Keratinocyte (primary cell): ENCODE data around the gene VASH2. TPM values are rescaled to one million over a fixed set of nuclear protein-coding genes. Genes with fewer than 3 reads are reported as not detected.
"Not testable (repeated sequence)": the region's sequence is repeated elsewhere in the genome, so short reads cannot be mapped to it uniquely, and the experiment has no call there.

Source experiments
- DNase-seq: peaks from one replicate; pipeline ENCODE4 v3.0.0-alpha.2; 2011; ENCODE audit warnings: low read depth, missing footprints, low spot score
- FAIRE-seq: peaks from 2 replicates; lab custom pipeline; 2011; peaks lifted over from hg19 to GRCh38; lab: Jason Lieb, UNC
- H2AFZ ChIP-seq: 2 replicates; pipeline ENCODE4 v1.6.0; 2012; ENCODE audit warnings: low read length, control low read depth, inconsistent platforms; ENCODE audit not compliant: control insufficient read depth
- H3K27ac ChIP-seq: 2 replicates; pipeline ENCODE4 v1.5.1; 2011; ENCODE audit warnings: low read length; ENCODE audit not compliant: control insufficient read depth, insufficient read depth
- H3K27me3 ChIP-seq: 3 replicates; pipeline ENCODE4 v1.6.0; 2011; ENCODE audit warnings: low read length; ENCODE audit not compliant: control insufficient read depth, insufficient read depth; ENCODE audit errors: extremely low read depth
- H3K36me3 ChIP-seq, 2 experiments: 2 replicates in 1 of 2; 3 replicates in 1 of 2; pipeline ENCODE4 v1.5.1; 2011; ENCODE audit warnings: low read length in 2 of 2, mild to moderate bottlenecking in 1 of 2; ENCODE audit not compliant: control insufficient read depth in 2 of 2, insufficient read depth in 2 of 2; ENCODE audit errors: extremely low read depth in 1 of 2
- H3K4me1 ChIP-seq: 3 replicates; pipeline ENCODE4 v1.5.1; 2011; ENCODE audit warnings: low read length; ENCODE audit not compliant: control insufficient read depth, insufficient read depth; ENCODE audit errors: extremely low read depth
- H3K4me2 ChIP-seq: 3 replicates; pipeline ENCODE4 v1.6.0; 2011; ENCODE audit warnings: low read depth, low read length; ENCODE audit not compliant: control insufficient read depth, insufficient read depth; ENCODE audit errors: extremely low read depth
- H3K4me3 ChIP-seq, 3 experiments: fragments of 200-600 bp in 1 of 3; sonication (generic) in 1 of 3; 2 replicates in 2 of 3; 3 replicates in 1 of 3; pipeline ENCODE4 v1.5.1; 2011 to 2016; ENCODE audit warnings: low read length in 3 of 3, mild to moderate bottlenecking in 3 of 3, control low read depth in 2 of 3, inconsistent platforms in 1 of 3, low read depth in 1 of 3, mixed read lengths in 1 of 3, mixed run types in 1 of 3, moderate library complexity in 1 of 3; ENCODE audit not compliant: control insufficient read depth in 2 of 3, insufficient read depth in 2 of 3; ENCODE audit errors: extremely low read depth in 1 of 3
- H3K79me2 ChIP-seq: 2 replicates; pipeline ENCODE4 v1.6.0; 2012; ENCODE audit warnings: low read length; ENCODE audit not compliant: control insufficient read depth, insufficient read depth
- H3K9ac ChIP-seq: 3 replicates; pipeline ENCODE4 v1.6.0; 2011; ENCODE audit warnings: low read length; ENCODE audit not compliant: control insufficient read depth, insufficient read depth; ENCODE audit errors: extremely low read depth
- H3K9me1 ChIP-seq: 3 replicates; pipeline ENCODE4 v1.6.0; 2011; ENCODE audit warnings: low read length; ENCODE audit not compliant: control insufficient read depth, insufficient read depth; ENCODE audit errors: extremely low read depth
- H3K9me3 ChIP-seq: 2 replicates; pipeline ENCODE4 v1.5.1; 2012; ENCODE audit warnings: low read depth, low read length; ENCODE audit not compliant: control insufficient read depth
- H4K20me1 ChIP-seq: 3 replicates; pipeline ENCODE4 v1.6.0; 2011; ENCODE audit warnings: low read length; ENCODE audit not compliant: control insufficient read depth, insufficient read depth; ENCODE audit errors: extremely low read depth
- EZH2 ChIP-seq: IDR thresholded peaks from one replicate; pipeline ENCODE4 v1.6.1; 2012; ENCODE audit warnings: inconsistent platforms, mild to moderate bottlenecking, low read length, moderate library complexity
- dilution Hi-C: fragments of 300-500 bp; cut with MboI; formaldehyde crosslinking; loops from one replicate; pipeline ENCODE4 v1.7.0; 2020; ENCODE audit warnings: low sequenced_read_pairs; ENCODE audit not compliant: extremely low pct_ligation_motif_present
- polyA plus RNA-seq, 5 experiments: library from polyadenylated mRNA; depleted of rRNA in 3 of 5; stranded (reverse) in 3 of 5; stranded (forward) in 1 of 5; unstranded in 1 of 5; fragments of >200 nt; gene quantifications; 1 replicate in 1 of 5; 2 replicates in 3 of 5; 3 replicates in 1 of 5; pipeline versions ENCODE4 v1.2.1 to v1.2.3, GENCODE V29; 2011 to 2012; ENCODE audit warnings: missing spikeins in 2 of 5, low read depth in 1 of 5, low replicate concordance in 1 of 5
- TF ChIP-seq, protein P1 (sequence below), 3 experiments: IDR thresholded peaks in 1 of 3; conservative IDR thresholded peaks in 1 of 3; optimal IDR thresholded peaks in 1 of 3; 2 replicates in 2 of 3; 3 replicates in 1 of 3; pipeline versions ENCODE3 to v1.5.1; 2011; ENCODE audit warnings: low read length in 3 of 3, mild to moderate bottlenecking in 3 of 3, moderate library complexity in 2 of 3, control low read depth in 1 of 3, inconsistent platforms in 1 of 3; ENCODE audit not compliant: insufficient read depth in 2 of 3; ENCODE audit errors: extremely low read depth in 1 of 3

Gene VASH2
- polyA plus RNA-seq, 1 donor (not counting 4 experiments of a cell fraction or from before 2014, with no cell fraction given): 0.04 TPM

DNA sequence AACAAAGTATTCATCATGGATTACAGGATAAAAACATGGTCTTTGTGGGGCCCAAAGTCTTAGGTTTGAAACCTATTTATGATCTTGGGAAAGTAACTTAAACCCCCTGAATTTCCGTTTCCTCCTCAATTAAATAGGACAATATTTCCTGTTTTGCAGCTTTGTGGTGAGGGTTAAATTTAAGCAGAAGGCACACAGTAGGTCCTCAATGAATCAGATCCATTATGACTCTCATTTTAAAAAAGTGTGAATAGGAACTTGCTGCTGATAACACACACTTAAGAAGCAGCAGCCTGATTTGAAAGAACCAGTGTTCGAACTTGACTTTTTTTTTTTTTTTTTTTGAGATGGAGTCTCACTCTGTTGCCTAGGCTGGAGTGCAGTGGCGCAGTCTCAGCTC is 41.4 kb upstream of the VASH2 start:
- H2AFZ ChIP-seq: no peak overlapping the region
- H4K20me1 ChIP-seq: no peaks in the 10 kb centered on the region
- no peak overlapping the region for H3K27ac ChIP-seq
- no peaks in the 10 kb centered on the region for H3K9me3 ChIP-seq
- FAIRE-seq (no peak), DNase-seq (no peak)
- H3K79me2 ChIP-seq: no peaks in the 10 kb centered on the region
- no peaks in the 10 kb centered on the region for H3K4me1 ChIP-seq
- no peaks in the 10 kb centered on the region for H3K27me3 ChIP-seq
- no peak overlapping the region for H3K4me2 ChIP-seq
- no peaks in the 10 kb centered on the region for H3K36me3 ChIP-seq
- no peaks in the 10 kb centered on the region for H3K9me1 ChIP-seq
- no peak for TF ChIP-seq EZH2
- TF ChIP-seq, protein P1, sequence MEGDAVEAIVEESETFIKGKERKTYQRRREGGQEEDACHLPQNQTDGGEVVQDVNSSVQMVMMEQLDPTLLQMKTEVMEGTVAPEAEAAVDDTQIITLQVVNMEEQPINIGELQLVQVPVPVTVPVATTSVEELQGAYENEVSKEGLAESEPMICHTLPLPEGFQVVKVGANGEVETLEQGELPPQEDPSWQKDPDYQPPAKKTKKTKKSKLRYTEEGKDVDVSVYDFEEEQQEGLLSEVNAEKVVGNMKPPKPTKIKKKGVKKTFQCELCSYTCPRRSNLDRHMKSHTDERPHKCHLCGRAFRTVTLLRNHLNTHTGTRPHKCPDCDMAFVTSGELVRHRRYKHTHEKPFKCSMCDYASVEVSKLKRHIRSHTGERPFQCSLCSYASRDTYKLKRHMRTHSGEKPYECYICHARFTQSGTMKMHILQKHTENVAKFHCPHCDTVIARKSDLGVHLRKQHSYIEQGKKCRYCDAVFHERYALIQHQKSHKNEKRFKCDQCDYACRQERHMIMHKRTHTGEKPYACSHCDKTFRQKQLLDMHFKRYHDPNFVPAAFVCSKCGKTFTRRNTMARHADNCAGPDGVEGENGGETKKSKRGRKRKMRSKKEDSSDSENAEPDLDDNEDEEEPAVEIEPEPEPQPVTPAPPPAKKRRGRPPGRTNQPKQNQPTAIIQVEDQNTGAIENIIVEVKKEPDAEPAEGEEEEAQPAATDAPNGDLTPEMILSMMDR (optimal IDR thresholded peaks at IDR 0.05 in 1 of 3, IDR thresholded peaks at IDR 0.05 in 1 of 3, conservative IDR thresholded peaks at IDR 0.05 in 1 of 3; ENCODE audit: extremely low read depth in 1 of 3, insufficient read depth in 2 of 3, low read length in 3 of 3): no peak
- H3K4me3 ChIP-seq: no peak overlapping the region
- H3K9ac ChIP-seq: no peak overlapping the region
- dilution Hi-C loops: no loop called here

DNA sequence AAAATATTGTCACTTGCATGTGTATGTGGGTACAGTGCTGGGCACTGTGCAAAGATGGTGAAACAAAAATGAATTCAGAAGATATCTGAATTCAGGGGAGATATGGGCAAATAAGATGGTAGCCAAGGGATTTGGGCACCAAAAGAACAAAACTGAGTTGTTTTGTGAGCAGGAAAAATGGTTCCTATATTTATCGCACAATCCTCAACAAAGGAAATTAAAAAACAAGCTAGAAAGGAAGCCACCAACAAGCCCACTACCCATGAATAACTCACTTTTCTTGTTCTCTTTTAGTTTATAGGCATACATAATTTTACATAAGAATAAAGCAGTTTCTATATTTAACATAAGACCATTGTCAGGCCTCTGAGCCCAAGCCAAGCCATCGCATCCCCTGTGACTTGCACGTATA is 40.7 kb upstream of the VASH2 start:
- no peaks in the 10 kb centered on the region for H3K79me2 ChIP-seq
- no peaks in the 10 kb centered on the region for H3K36me3 ChIP-seq
- no peaks in the 10 kb centered on the region for H3K4me1 ChIP-seq
- no peak overlapping the region for H3K9ac ChIP-seq
- no peak for TF ChIP-seq EZH2
- DNase-seq (no peak), FAIRE-seq (no peak)
- no peak overlapping the region for H3K27ac ChIP-seq
- no peak overlapping the region for H2AFZ ChIP-seq
- no peaks in the 10 kb centered on the region for H3K9me1 ChIP-seq
- H3K4me2 ChIP-seq: no peak overlapping the region
- dilution Hi-C loops: no loop called here
- no peaks in the 10 kb centered on the region for H3K27me3 ChIP-seq
- no peaks in the 10 kb centered on the region for H3K9me3 ChIP-seq
- H3K4me3 ChIP-seq: no peak overlapping the region
- H4K20me1 ChIP-seq: no peaks in the 10 kb centered on the region

GRCh38 chr1:212910213-212910612 is 40.1 kb upstream of the VASH2 start:
- H3K4me1 ChIP-seq, H4K20me1 ChIP-seq, DNase-seq, H3K36me3 ChIP-seq, FAIRE-seq, H2AFZ ChIP-seq, H3K4me2 ChIP-seq, H3K9me1 ChIP-seq, dilution Hi-C loops, H3K9me3 ChIP-seq, H3K4me3 ChIP-seq, H3K27me3 ChIP-seq, H3K27ac ChIP-seq, H3K79me2 ChIP-seq, H3K9ac ChIP-seq: not testable (repeated sequence)

DNA sequence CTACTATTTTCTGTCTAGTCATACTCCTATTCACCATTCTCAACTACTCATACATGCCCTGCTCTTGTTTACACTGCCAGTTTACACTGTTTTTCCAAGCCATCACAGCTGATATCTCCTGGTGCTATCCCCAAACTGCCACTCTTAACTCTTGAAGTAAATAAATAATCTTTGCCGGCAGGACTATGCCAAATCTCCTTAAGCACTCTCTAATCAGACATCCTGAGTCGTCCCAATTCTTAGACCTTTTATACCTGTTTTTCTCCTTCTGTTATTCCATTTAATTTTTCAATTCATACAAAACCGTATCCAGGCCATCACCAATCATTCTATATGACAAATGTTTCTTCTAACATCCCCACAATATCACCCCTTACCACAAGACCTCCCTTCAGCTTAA is 36.7 kb upstream of the VASH2 start:
- H3K27me3 ChIP-seq, H2AFZ ChIP-seq, H3K79me2 ChIP-seq, H3K36me3 ChIP-seq, H3K9ac ChIP-seq, FAIRE-seq, H3K9me1 ChIP-seq, H3K4me2 ChIP-seq, H3K4me3 ChIP-seq, H3K27ac ChIP-seq, H3K9me3 ChIP-seq, H3K4me1 ChIP-seq, H4K20me1 ChIP-seq, DNase-seq, dilution Hi-C loops: not testable (repeated sequence)
